Uterus (tissue), 4 donors: Measurements from ENCODE around the gene GABRG3. TPM values are rescaled to one million over a fixed set of nuclear protein-coding genes. Genes with fewer than 3 reads are reported as not detected.

Experiments
- DNase-seq, 2 donors: peaks; one replicate each; pipeline ENCODE4 v3.0.0-alpha.2; 2019 to 2020
- H3K27ac ChIP-seq, 2 donors: fragments of 200-600 bp; sonication (generic); 1 replicate in 1 of 2; 2 replicates in 1 of 2; pipeline ENCODE4 v1.5.1; 2016 to 2018
- H3K27me3 ChIP-seq, 2 donors: fragments of 200-600 bp; sonication (generic); one replicate each; pipeline ENCODE4 v1.5.1; 2018 to 2019; ENCODE audit warnings: control low read depth in 1 of 2
- H3K36me3 ChIP-seq, 2 donors: fragments of 200-600 bp; sonication (generic); one replicate each; pipeline ENCODE4 v1.5.1; 2019; ENCODE audit warnings: control low read depth in 1 of 2
- H3K4me1 ChIP-seq, 2 donors: fragments of 200-600 bp; sonication (generic); one replicate each; pipeline ENCODE4 v1.5.1; 2018 to 2019; ENCODE audit warnings: control low read depth in 1 of 2
- H3K4me3 ChIP-seq, 2 donors: fragments of 200-600 bp; sonication (generic); 1 replicate in 1 of 2; 2 replicates in 1 of 2; pipeline ENCODE4 v1.5.1; 2018 to 2019; ENCODE audit warnings: mild to moderate bottlenecking in 1 of 2
- H3K9me3 ChIP-seq, 2 donors: fragments of 200-600 bp; sonication (generic); one replicate each; pipeline ENCODE4 v1.5.1; 2019; ENCODE audit warnings: control low read depth in 1 of 2
- CTCF ChIP-seq, 4 experiments: fragments of 200-600 bp in 2 of 4; fragments of 450-650 bp in 2 of 4; sonication (generic) in 2 of 4; IDR thresholded peaks; one replicate each; pipeline ENCODE4 v1.5.1; 2016 to 2019; ENCODE audit warnings: antibody characterized with exemption in 4 of 4, mild to moderate bottlenecking in 2 of 4, moderate library complexity in 1 of 4
- POLR2A ChIP-seq, 2 donors: fragments of 450-650 bp; IDR thresholded peaks; one replicate each; pipeline ENCODE4 v1.6.1; 2016; ENCODE audit warnings: antibody characterized with exemption in 2 of 2, mild to moderate bottlenecking in 1 of 2, moderate library complexity in 1 of 2
- intact Hi-C: fragments of 100-400 bp; cut with DNase I; formaldehyde crosslinking; loops from one replicate; pipeline ENCODE4 v1.15.1; 2023; ENCODE audit warnings: low total_unique reads
- total RNA-seq, 4 donors: library from RNA; depleted of rRNA in 3 of 4; stranded (reverse); fragments of >200 nt in 3 of 4; gene quantifications; one replicate each; pipeline versions ENCODE4 v1.1.0 to v1.2.4, GENCODE V29; 2014 to 2023
- donor health status: DM: yes; HTN: yes; CAD: no.

The GABRG3 gene
- total RNA-seq, 4 donors from 2014 or later: 3.0 TPM; not detected in 3

DNA sequence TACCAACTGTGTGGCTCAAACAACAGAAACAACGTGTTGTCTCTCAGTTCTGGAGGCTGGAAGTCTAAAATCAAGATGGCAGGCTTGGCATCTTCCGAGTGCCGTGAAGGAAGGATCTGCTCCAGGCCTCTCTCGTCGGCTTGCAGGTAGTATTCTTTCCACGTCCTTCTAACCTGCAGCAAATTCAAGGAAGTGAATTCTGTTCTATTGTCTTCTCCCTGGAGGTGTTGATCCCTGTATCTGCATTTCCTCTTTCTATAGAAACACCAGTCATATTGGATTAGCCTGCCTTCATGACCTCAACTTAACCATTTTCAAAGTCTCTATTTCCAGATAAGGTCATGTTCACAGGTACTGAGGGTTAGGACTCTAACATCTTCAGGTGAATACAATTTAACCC is 512.1 kb downstream of the GABRG3 start:
- no peak overlapping the region for H3K27ac ChIP-seq

GRCh38 chr15:27485265-27485664 is 514.3 kb downstream of the GABRG3 start:
- Histone ChIP-seq H3K9me3 (no peaks in the 10 kb centered on the region), H3K4me3 (no peak overlapping the region), H3K36me3 (no peaks in the 10 kb centered on the region), H3K27me3 (no peaks in the 10 kb centered on the region), H3K27ac (no peak overlapping the region), H3K4me1 (no peaks in the 10 kb centered on the region)
- TF ChIP-seq CTCF (IDR thresholded peaks at IDR 0.05) (no peak), POLR2A (IDR thresholded peaks at IDR 0.05) (no peak)
- DNase-seq: no peak
- intact Hi-C loops: no loop called here

More for the DNA sequence above, 512.1 kb downstream of the GABRG3 start:
- intact Hi-C loops: no loop called here
- H3K4me3 ChIP-seq: no peak overlapping the region
- H3K9me3 ChIP-seq: no peaks in the 10 kb centered on the region
- H3K27me3 ChIP-seq: no peaks in the 10 kb centered on the region
- no peaks in the 10 kb centered on the region for H3K4me1 ChIP-seq
- no peak for TF ChIP-seq POLR2A (IDR thresholded peaks at IDR 0.05)
- no peak for TF ChIP-seq CTCF (IDR thresholded peaks at IDR 0.05)
- no peaks in the 10 kb centered on the region for H3K36me3 ChIP-seq
- no peak for DNase-seq

GRCh38 chr15:27486051-27486450 is 515.1 kb downstream of the GABRG3 start:
- H3K36me3 ChIP-seq: no peaks in the 10 kb centered on the region
- intact Hi-C loops: no loop called here
- no peaks in the 10 kb centered on the region for H3K9me3 ChIP-seq
- no peak overlapping the region for H3K27ac ChIP-seq
- no peak for DNase-seq
- TF ChIP-seq CTCF (IDR thresholded peaks at IDR 0.05): no peak
- TF ChIP-seq POLR2A (IDR thresholded peaks at IDR 0.05): no peak
- H3K4me3 ChIP-seq: no peak overlapping the region
- H3K27me3 ChIP-seq: no peaks in the 10 kb centered on the region
- no peaks in the 10 kb centered on the region for H3K4me1 ChIP-seq

DNA sequence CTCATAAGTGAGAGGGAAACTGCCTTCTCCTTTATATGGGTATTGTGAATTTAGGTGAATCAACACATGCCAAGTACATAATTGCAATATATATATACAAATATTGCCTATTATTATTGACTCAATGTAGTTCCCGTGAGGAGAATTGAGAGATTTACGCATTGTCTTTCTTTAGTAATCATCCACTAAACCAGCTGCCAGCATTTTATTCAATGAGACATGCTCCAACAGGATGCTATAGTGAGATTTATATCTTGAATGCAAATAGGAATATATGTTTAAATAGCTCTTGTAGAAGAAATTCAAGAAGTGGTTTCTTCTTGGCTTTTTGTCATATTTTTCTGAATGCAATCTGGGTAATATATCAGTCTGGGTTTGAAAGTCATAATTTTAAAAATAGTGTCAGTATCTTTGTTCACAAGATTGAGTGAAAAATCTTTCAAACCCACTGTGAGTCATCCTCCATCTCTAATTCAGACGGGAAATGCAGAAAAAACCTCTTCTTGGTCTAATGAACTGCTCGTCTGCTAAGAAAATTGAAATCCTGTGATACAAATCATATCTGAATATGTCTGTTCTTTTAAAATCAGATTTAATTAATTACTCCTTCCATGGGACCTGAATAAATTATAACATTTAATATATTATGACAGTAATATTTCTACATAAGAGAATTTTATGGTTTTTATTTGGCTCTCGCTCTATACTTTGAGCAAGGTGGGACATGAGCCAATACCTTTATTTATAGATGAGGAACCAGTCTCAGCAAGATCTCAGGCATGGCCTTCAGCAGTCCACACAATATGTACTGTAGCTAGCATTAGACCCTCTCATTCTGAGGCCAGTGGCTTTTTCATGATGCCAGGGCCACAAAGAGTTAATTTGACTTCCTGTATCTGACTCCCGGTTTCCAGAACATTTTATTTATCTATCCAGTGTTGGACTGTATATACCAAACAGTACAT is 516.0 kb downstream of the GABRG3 start:
- TF ChIP-seq POLR2A (IDR thresholded peaks at IDR 0.05): no peak
- intact Hi-C loops: no loop called here
- Histone ChIP-seq H3K27me3 (no peaks in the 10 kb centered on the region), H3K9me3 (no peaks in the 10 kb centered on the region), H3K4me1 (no peaks in the 10 kb centered on the region), H3K27ac (no peak overlapping the region), H3K36me3 (no peaks in the 10 kb centered on the region), H3K4me3 (no peak overlapping the region)
- no peak for DNase-seq

GRCh38 chr15:27487846-27488245 is 516.9 kb downstream of the GABRG3 start:
- no peak for TF ChIP-seq CTCF (IDR thresholded peaks at IDR 0.05)
- TF ChIP-seq POLR2A (IDR thresholded peaks at IDR 0.05): no peak
- intact Hi-C loops: no loop called here
- no peaks in the 10 kb centered on the region for H3K36me3 ChIP-seq
- no peak for DNase-seq
- H3K4me3 ChIP-seq: no peak overlapping the region
- no peaks in the 10 kb centered on the region for H3K9me3 ChIP-seq
- no peaks in the 10 kb centered on the region for H3K27me3 ChIP-seq
- no peak overlapping the region for H3K27ac ChIP-seq
- no peaks in the 10 kb centered on the region for H3K4me1 ChIP-seq
